AG09309 (cell line): ENCODE data around the gene RPEL1.
"Not testable (repeated sequence)": the region's sequence is repeated elsewhere in the genome, so short reads cannot be mapped to it uniquely, and the experiment has no call there.

Experiments
- DNase-seq: peaks from one replicate; pipeline ENCODE4 v3.0.0-alpha.2; 2010; ENCODE audit warnings: low read depth
- H3K4me3 ChIP-seq: 2 replicates; pipeline ENCODE4 v1.5.1; 2011; ENCODE audit warnings: mild to moderate bottlenecking, low read depth, low read length, moderate library complexity; ENCODE audit not compliant: control insufficient read depth
- TF ChIP-seq, protein P1 (sequence below): IDR thresholded peaks from 2 replicates; pipeline ENCODE4 v1.5.1; 2011; ENCODE audit warnings: mild to moderate bottlenecking, low read depth, low read length, inconsistent platforms; ENCODE audit not compliant: insufficient read depth, control insufficient read depth; ENCODE audit errors: missing control alignments

The RPEL1 gene

DNA sequence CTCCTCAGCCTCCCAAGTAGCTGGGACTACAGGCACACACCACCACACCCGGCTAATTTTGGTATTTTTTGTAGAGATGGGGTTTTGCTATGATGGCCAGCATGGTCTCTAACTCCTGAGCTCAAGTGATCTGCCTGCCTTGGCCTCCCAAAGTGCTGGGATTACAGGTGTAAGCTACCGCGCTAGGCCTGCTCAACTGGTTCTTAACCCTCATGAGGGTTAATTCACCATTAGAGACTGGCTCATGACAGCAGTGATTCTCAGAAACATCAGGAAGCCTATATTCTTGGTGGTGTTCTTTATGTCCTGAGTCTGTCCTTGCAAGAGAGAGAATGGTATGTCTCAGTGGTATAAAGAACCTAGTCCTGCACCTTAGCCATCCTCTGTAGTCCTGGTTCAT lies 42.2 kb upstream of the RPEL1 start:
- TF ChIP-seq, protein P1, sequence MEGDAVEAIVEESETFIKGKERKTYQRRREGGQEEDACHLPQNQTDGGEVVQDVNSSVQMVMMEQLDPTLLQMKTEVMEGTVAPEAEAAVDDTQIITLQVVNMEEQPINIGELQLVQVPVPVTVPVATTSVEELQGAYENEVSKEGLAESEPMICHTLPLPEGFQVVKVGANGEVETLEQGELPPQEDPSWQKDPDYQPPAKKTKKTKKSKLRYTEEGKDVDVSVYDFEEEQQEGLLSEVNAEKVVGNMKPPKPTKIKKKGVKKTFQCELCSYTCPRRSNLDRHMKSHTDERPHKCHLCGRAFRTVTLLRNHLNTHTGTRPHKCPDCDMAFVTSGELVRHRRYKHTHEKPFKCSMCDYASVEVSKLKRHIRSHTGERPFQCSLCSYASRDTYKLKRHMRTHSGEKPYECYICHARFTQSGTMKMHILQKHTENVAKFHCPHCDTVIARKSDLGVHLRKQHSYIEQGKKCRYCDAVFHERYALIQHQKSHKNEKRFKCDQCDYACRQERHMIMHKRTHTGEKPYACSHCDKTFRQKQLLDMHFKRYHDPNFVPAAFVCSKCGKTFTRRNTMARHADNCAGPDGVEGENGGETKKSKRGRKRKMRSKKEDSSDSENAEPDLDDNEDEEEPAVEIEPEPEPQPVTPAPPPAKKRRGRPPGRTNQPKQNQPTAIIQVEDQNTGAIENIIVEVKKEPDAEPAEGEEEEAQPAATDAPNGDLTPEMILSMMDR = no peak
- DNase-seq = no peak

DNA sequence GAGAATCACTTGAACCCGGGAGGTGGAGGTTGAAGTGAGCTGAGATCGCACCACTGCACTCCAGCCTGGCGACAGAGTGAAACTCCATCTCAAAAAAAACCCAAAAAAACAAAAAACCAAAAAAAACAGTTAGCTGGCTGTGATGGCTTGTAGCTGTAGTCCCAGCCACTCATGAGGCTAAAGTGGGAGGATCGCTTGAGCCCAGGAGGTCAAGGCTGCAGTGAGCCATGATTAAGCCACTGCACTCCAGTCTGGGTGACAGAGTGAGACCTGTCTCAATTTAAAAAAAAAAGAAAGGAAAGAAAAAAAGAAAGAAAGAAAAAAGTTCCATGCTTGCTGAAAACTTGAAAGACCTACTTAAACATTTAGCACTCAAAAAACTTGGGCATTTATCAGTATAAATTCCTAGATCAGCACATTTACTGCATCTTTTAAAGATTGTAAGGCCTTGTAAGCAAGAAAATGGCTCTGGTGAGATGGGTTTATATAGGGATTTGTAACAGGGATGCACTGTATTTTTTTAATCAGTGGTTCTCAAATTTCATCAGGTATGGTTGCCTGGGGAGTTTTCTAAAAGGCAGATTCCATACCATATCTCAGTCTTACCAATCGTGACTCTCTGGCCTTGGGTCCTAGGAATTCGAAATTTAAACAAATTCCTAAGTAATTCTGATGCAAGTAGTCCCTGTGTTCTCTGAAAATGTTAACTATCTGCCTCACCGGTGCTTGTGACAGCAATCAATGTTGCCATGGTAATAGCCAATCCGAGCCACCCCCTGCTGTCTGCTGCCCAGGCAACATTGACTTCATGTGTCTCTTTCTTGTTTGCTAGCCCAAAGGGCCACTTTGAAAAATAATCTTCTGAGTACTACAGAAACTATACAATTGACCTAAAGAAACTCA lies 41.1 kb upstream of the RPEL1 start:
- no peak overlapping the region for H3K4me3 ChIP-seq
- TF ChIP-seq, protein P1 = no peak
- DNase-seq = no peak

More for the DNA sequence above, 42.2 kb upstream of the RPEL1 start:
- H3K4me3 ChIP-seq = no peak overlapping the region

DNA sequence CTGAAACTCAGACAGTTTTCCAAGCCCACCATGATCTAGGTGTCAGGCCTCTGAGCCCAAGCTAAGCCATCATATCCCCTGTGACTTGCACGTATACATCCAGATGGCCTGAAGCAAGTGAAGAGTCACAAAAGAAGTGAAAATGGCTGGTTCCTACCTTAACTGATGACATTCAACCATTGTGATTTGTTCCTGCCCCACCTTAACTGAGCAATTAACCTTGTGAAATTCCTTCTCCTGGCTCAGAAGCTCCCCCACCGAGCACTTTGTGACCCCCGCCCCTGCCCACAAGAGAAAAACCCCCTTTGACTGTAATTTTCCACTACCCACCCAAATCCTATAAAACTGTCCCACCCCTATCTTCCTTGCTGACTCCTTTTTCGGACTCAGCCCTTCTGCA lies 40.3 kb upstream of the RPEL1 start:
- not testable (repeated sequence) for DNase-seq, H3K4me3 ChIP-seq

DNA sequence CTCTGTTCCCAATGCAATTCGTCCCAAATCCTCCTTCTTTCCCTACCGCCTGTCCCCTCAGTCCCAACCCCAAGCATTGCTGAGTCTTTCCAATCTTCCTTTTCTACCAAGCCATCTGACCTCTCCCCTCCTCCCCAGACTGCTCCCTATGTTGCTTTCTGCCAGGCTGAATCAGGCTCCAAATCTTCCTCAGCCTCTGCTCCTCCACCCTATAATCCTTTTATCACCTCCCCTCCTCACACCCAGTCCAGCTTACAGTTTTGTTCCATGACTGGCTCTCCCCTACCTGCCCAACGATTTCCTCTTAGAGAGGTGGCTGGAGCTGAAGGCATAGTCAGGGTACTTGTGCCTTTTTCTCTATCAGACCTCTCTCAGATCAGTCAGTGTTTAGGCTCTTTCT lies 39.0 kb upstream of the RPEL1 start:
- not testable (repeated sequence) for H3K4me3 ChIP-seq

DNA sequence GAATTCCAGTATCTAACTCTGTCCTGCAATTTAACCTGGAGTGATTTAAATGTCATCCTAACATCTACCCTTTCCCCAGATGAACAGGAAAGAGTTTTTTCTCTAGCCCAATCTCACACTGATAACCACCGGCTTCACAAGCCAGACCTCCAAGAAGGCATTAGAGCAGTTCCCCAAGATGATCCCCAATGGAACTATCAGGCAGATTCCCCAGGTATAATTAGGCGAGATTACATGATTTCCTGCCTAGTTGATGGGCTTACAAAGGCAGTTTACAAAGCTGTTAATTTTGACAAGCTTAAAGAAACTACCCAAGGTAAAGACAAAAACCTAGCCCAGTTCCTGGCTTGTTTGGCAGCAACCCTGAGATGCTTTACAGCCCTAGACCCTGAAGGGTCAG lies 38.5 kb upstream of the RPEL1 start:
- no peak for DNase-seq
- no peak overlapping the region for H3K4me3 ChIP-seq
- TF ChIP-seq, protein P1 = no peak

More for the DNA sequence above, 39.0 kb upstream of the RPEL1 start:
- DNase-seq = not testable (repeated sequence)

DNA sequence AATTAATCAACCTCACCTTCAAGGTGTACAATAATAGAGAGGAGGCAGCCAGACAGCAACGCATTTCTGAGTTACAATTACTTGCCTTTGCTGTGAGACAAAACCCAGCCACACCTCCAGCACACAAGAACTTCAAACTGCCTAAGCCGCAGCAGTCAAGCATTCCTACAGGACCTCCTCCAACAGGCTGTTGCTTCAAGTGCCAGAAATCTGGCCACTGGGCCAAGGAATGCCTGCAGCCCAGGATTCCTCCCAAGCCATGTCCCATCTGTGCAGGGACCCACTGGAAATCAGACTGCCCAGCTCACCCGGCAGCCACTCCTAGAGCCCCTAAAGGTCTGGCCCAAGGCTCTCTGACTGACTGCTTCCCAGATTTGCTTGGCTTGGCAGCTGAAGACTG lies 38.0 kb upstream of the RPEL1 start:
- not testable (repeated sequence) for DNase-seq, H3K4me3 ChIP-seq

DNA sequence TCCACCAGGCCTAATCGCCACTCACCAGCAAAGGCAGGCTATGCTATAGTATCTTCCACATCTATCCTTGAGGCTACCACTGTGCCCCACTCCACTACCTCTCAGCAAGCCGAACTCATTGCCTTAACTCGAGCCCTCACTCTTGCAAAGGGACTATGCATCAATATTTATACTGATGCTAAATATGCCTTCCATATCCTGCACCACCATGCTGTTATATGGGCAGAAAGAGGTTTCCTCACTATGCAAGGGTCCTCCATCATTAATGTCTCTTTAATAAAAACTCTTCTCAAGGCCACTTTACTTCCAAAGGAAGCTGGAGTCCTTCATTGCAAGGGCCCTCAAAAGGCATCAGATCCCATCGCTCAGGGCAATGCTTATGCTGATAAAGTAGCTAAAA lies 35.4 kb upstream of the RPEL1 start:
- not testable (repeated sequence) for H3K4me3 ChIP-seq, DNase-seq

DNA sequence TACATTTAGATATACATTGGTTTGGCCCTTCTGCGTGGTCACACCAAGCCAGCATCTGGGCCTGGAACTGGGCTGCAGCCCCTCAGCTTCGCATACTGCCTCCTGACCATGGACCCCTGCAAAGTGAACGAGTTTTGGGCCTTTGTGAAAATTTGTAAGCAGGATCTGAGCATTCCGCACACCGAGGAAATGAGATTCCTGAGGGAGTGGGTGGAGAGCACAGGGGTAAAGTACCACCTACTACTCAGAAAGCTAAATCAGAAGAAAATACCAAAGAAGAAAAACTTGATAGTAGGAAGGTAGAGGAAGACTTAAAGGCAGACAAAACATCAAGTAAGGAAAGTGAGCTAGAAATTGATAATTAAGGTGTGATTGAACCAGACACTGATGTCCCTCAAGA lies 30.1 kb upstream of the RPEL1 start:
- no peak overlapping the region for H3K4me3 ChIP-seq
- DNase-seq = no peak
- TF ChIP-seq, protein P1 = no peak

DNA sequence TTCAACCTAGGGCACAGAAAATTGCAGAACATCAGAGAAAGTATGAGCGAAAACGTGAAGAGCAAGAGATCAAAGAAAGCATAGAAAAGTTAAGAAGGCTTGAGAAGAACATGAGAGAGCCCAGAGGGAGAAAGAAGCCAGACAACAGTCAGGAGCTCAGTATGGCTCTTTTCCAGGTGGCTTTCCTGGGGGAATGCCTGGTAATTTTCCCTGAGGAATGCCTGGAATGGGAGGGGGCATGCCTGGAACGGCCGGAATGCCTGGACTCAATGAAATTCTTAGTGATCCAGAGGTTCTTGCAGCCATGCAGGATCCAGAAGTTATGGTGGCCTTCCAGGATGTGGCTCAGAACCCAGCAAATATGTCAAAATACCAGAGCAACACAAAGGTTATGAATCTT lies 29.3 kb upstream of the RPEL1 start:
- not testable (repeated sequence) for H3K4me3 ChIP-seq, DNase-seq

DNA sequence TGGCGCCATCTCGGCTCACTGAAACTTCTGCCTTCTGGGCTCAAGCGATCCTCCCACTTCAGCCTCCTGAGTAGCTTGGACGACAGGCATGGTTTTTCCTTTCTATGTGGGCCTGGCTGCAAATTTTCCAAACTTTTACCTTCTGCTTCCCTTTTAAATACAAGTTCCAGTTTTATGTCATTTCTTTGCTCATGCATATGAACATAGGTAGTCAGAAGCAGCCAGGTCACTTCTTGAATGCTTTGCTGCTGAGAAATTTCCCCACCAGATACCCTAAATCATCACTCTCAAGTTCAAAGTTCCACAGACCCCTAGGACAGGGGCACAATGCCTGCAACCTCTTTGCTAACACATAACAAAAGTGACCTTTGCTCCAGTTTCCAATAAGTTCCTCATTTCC lies 21.6 kb upstream of the RPEL1 start:
- no peak for DNase-seq
- no peak overlapping the region for H3K4me3 ChIP-seq
- TF ChIP-seq, protein P1 = no peak

DNA sequence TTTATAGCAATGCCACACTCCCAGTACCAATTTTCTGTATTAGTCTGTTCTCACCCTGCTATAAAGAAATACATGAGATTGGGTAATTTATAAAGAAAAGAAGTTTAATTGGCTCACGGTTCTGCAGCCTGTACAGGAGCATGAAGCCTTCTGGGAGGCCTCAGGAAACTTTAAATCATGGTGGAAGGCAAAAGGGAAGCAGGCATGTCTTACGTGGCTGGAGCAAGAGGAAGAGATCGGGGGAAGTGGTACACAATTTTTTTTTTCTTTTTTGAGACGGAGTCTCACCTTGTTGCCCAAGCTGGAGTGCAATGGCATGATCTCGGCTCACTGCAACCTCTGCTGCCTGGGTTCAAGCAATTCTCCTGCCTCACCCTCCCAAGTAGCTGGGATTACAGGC lies 21.0 kb upstream of the RPEL1 start:
- DNase-seq, H3K4me3 ChIP-seq: not testable (repeated sequence)
